ENCODE results near the gene BTN2A1.

BTN2A1 gene

GRCh38 chr6:26514984-26515383, 57.2 kb downstream of the BTN2A1 start:
- no peak overlapping the region for H3K4me3 ChIP-seq (ENCODE audit: low read depth, low read length)
- DNase-seq (ENCODE audit: low read depth) = no peak
- TF ChIP-seq, protein P1, sequence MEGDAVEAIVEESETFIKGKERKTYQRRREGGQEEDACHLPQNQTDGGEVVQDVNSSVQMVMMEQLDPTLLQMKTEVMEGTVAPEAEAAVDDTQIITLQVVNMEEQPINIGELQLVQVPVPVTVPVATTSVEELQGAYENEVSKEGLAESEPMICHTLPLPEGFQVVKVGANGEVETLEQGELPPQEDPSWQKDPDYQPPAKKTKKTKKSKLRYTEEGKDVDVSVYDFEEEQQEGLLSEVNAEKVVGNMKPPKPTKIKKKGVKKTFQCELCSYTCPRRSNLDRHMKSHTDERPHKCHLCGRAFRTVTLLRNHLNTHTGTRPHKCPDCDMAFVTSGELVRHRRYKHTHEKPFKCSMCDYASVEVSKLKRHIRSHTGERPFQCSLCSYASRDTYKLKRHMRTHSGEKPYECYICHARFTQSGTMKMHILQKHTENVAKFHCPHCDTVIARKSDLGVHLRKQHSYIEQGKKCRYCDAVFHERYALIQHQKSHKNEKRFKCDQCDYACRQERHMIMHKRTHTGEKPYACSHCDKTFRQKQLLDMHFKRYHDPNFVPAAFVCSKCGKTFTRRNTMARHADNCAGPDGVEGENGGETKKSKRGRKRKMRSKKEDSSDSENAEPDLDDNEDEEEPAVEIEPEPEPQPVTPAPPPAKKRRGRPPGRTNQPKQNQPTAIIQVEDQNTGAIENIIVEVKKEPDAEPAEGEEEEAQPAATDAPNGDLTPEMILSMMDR (IDR thresholded peaks at IDR 0.05; ENCODE audit: low read depth, low read length, missing control alignments) = no peak
- in situ Hi-C loops (cut with HindIII; ENCODE audit: low sequenced_read_pairs) = no loop called here

DNA sequence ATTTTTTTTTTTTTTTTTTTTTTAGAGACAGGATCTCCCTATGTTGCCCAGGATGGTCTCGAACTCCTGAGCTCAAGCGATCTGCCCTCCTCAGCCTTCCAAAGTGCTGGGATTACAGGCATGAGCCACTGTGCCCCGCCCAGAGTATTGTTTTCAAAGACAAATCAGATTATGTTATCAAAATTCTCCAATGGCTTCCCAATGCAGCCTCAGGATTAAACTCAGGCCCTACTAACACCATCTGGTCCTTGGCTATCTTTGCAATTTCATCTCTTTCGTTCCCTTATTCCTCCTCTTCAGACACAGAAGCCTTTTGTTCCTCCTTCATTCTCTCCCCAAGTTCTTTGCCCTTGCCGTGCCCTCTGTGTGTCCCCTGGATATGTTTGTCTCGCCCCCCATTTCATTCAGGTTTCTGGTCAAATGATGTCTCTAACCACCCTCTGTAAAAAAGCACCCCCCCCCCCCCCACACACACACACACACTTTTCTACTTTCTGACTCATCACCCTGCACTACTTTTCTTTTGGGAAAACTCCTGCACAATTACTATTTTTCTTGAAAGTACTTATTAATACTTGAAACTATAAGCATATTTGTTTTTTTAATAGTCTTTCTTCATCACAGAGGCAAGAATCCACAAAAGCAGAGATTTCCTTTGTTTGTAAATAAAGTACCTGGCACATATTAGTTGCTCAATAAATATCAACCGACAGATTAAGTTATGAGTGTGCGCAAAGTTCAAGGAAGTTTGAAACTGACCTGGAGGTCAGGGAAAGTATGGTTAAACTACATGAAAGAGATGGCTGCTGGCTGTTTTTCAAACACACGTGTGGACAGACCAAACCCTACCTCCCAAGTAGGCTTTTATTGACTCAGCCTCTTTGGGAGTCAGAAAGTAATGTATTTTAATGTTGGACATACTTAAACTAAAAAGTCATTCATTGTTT, 59.0 kb downstream of the BTN2A1 start:
- H3K4me3 ChIP-seq (ENCODE audit: low read depth, low read length) = no peak overlapping the region
- TF ChIP-seq, protein P1 (IDR thresholded peaks at IDR 0.05; ENCODE audit: low read depth, low read length, missing control alignments) = no peak
- DNase-seq (ENCODE audit: low read depth) = no peak
- in situ Hi-C loops (cut with HindIII; ENCODE audit: low sequenced_read_pairs) = no loop called here
